Kidney (tissue), 14 donors: Measurements from ENCODE around the gene ABHD17A. TPM values are rescaled to one million over a fixed set of nuclear protein-coding genes. Genes with fewer than 3 reads are reported as not detected.

Source experiments
- DNase-seq, 5 donors: peaks; one replicate each; pipeline ENCODE4 v3.0.0-alpha.2; 2013 to 2020
- FAIRE-seq: peaks from 2 replicates; lab custom pipeline; 2012; peaks lifted over from hg19 to GRCh38; lab: Jason Lieb, UNC
- H3K27ac ChIP-seq, 2 donors: one replicate each; pipeline ENCODE4 v1.7.0; 2013; ENCODE audit warnings: low read depth in 2 of 2, low read length in 2 of 2, inconsistent platforms in 1 of 2
- H3K27me3 ChIP-seq: one replicate; pipeline ENCODE4 v1.7.1; 2013; ENCODE audit warnings: low read length, inconsistent platforms; ENCODE audit not compliant: control insufficient read depth, insufficient read depth
- H3K36me3 ChIP-seq, 3 donors: one replicate each; pipeline versions ENCODE4 v1.7.0 to v1.7.1; 2013; ENCODE audit warnings: low read length in 3 of 3, control low read depth in 1 of 3, inconsistent platforms in 1 of 3; ENCODE audit not compliant: insufficient read depth in 3 of 3, control insufficient read depth in 2 of 3
- H3K4me1 ChIP-seq, 3 donors: one replicate each; pipeline versions ENCODE4 v1.7.0 to v1.7.1; 2013; ENCODE audit warnings: low read length in 3 of 3, inconsistent platforms in 1 of 3, low read depth in 1 of 3; ENCODE audit not compliant: control insufficient read depth in 2 of 3, insufficient read depth in 2 of 3
- H3K4me3 ChIP-seq, 3 donors: one replicate each; pipeline versions ENCODE4 v1.7.0 to v1.8.1; 2013; ENCODE audit warnings: low read length in 3 of 3, control low read depth in 1 of 3, inconsistent platforms in 1 of 3
- H3K9ac ChIP-seq, 3 donors: one replicate each; pipeline versions ENCODE4 v1.7.0 to v1.7.1; 2013; ENCODE audit warnings: low read length in 3 of 3, control low read depth in 1 of 3, inconsistent platforms in 1 of 3
- H3K9me3 ChIP-seq, 3 donors: one replicate each; pipeline versions ENCODE4 v1.7.0 to v1.7.1; 2013; ENCODE audit warnings: low read length in 3 of 3, control low read depth in 1 of 3, inconsistent platforms in 1 of 3; ENCODE audit not compliant: control insufficient read depth in 2 of 3, insufficient read depth in 1 of 3
- intact Hi-C: fragments of 100-400 bp; cut with DNase I; formaldehyde crosslinking; loops from one replicate; pipeline ENCODE4 v1.11.1; 2022
- polyA plus RNA-seq: library from polyadenylated mRNA; stranded (reverse); fragments of 350-450 nt; fragmentation: Illumina TruSeq; extraction: RNeasy Lipid Tissue Mini Kit (QIAGEN cat#74804); gene quantifications from one replicate; pipeline ENCODE4 v1.2.3, GENCODE V29; 2014; ENCODE audit warnings: low read depth, low replicate concordance; ENCODE audit not compliant: insufficient read depth
- total RNA-seq: library from RNA; stranded (reverse); fragmentation: NEBNext Ultra II Directional; extraction: Animal tissue kit (Norgen Biotek cat#: 25700); gene quantifications from one replicate; pipeline ENCODE4 v1.2.1, GENCODE V29; 2021
- TF ChIP-seq, protein P1 (sequence below): IDR thresholded peaks from 3 replicates; pipeline ENCODE4 v1.5.1; 2012; ENCODE audit warnings: mild to moderate bottlenecking, moderate library complexity, borderline replicate concordance; ENCODE audit not compliant: insufficient read depth; ENCODE audit errors: extremely low read depth
- donor health status: control.
- donor health status: control.
- donor health status: control.
- donor health status: control.
- donor health status: control.
- donor health status: DM: yes; HTN: yes; CAD: no.
- donor health status: Normal renal cell carcinoma (clear cell type).

The ABHD17A gene
- total and polyA plus RNA-seq, 2 donors from 2014 or later: 63.8 to 65.1 TPM

DNA sequence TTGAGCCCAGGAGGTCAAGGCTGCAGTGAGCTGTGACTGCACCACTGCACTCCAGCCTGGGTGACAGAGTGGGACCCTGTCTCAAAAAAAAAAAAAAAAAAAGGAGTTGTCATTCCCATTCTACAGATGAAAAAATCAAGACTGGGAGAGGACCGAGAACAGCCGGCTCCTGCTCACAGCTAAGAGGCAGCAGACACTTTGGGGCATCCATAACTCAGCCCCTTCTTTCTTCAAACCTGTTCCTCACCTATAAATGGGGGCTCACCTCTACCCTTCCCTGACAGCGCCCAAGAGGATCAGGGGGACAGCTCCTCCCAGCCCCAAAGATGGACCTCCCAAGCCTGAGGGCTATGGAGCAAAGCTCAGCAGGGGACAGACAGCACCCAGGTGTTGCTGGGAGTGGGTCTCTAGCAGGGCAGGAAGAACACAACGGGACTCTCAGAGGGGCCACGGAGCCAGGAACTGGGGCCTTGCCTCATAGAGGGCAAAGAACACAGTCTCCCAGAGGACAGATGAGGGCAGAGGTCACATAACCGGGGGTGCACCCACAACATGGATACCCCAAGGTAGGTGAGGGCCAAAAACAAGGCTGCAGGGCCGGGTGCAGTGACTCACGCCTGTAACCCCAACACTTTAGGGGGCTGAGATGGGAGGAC is 18.5 kb downstream of the ABHD17A start:
- Histone ChIP-seq H3K27ac (no peak overlapping the region), H3K4me3 (no peak overlapping the region), H3K36me3 (no peaks in the 10 kb centered on the region), H3K9me3 (no peaks in the 10 kb centered on the region), H3K27me3 (no peaks in the 10 kb centered on the region), H3K4me1 (peaks cover 0 to 5% (median 0%) of the 10 kb centered on the region in 3 donors), H3K9ac (no peak overlapping the region)
- no peak for FAIRE-seq
- peak in 1 of 5 donors; percentile 72 for DNase-seq
- TF ChIP-seq, protein P1, sequence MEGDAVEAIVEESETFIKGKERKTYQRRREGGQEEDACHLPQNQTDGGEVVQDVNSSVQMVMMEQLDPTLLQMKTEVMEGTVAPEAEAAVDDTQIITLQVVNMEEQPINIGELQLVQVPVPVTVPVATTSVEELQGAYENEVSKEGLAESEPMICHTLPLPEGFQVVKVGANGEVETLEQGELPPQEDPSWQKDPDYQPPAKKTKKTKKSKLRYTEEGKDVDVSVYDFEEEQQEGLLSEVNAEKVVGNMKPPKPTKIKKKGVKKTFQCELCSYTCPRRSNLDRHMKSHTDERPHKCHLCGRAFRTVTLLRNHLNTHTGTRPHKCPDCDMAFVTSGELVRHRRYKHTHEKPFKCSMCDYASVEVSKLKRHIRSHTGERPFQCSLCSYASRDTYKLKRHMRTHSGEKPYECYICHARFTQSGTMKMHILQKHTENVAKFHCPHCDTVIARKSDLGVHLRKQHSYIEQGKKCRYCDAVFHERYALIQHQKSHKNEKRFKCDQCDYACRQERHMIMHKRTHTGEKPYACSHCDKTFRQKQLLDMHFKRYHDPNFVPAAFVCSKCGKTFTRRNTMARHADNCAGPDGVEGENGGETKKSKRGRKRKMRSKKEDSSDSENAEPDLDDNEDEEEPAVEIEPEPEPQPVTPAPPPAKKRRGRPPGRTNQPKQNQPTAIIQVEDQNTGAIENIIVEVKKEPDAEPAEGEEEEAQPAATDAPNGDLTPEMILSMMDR: no peak
- intact Hi-C loops: no loop called here

DNA sequence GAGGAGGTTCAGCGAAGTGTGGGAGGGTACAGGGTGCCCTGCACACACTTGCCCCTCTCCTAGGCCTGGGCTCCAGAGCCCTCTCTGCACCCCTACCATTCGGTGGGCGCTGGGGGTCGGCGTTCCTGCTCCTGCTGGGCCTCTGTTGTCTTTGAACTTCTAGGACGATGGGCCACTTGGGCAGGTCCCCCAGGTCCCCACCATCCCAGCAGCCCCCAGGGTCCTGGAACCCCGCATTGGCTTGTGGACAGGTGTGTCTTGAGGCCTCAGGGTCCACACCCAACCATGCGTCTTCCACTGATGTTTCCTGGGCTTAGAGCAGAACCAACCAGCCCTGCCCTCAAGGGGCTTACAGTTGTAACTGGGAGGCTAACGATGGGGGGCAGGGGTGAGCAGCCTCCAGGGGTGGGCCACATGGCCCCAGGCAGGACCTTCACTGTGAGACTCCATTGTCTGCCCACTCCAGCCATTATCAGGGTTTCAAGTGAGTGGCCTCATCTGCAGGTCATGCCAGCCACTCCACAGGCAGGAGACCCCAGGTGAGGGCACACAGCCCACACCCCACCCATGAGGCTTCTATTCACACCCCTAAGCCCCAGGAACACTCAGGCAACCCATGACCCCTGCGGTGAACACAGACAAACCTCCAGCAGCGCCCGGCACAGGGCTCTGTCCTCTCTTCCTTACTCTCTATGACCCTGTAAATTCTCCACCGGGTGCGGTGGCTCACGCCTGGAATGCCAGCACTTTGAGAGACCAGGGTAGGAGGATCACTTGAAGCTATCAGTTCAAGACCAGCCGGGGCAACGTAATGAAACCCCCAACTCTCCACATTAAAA is 19.9 kb downstream of the ABHD17A start:
- TF ChIP-seq, protein P1: no peak
- FAIRE-seq (no peak), DNase-seq (peak in 1 of 5 donors; percentile 85)
- peak overlapping the region; percentile 74 to 88 for H3K27ac ChIP-seq
- peaks cover 0 to 13% (median 0%) of the 10 kb centered on the region in 3 donors for H3K4me1 ChIP-seq
- intact Hi-C loops: no loop called here
- H3K4me3 ChIP-seq: no peak overlapping the region
- H3K9me3 ChIP-seq: no peaks in the 10 kb centered on the region
- peak overlapping the region in 2 of 3 donors; percentile 55 to 61 for H3K9ac ChIP-seq
- no peaks in the 10 kb centered on the region for H3K27me3 ChIP-seq
- H3K36me3 ChIP-seq: no peaks in the 10 kb centered on the region

GRCh38 chr19:1864480-1865171 is 20.7 kb downstream of the ABHD17A start:
- Histone ChIP-seq H3K9me3 (no peaks in the 10 kb centered on the region), H3K4me3 (peak overlapping the region; percentile 38 to 60 (median 48)), H3K9ac (peak overlapping the region in 2 of 3 donors; percentile 55 to 61), H3K27ac (peak overlapping the region; percentile 74 to 88), H3K36me3 (no peaks in the 10 kb centered on the region), H3K27me3 (no peaks in the 10 kb centered on the region), H3K4me1 (peaks cover 0 to 16% (median 2%) of the 10 kb centered on the region in 3 donors)
- FAIRE-seq (no peak), DNase-seq (peak in 3 of 5 donors; percentile 82 to 92 (median 89))
- TF ChIP-seq, protein P1: peak; percentile 76
- intact Hi-C loops: no loop called here
